ENCODE results near the gene IL20. TPM values are rescaled to one million over a fixed set of nuclear protein-coding genes. Genes with fewer than 3 reads are reported as not detected.

IL20 gene
- total and polyA plus RNA-seq, 2 of the 13 experiments (the other 11 are each of a cell fraction or from before 2014, with no cell fraction given): 0.05 TPM; not detected in 1

- no TSS peak for BruUV-seq (replicated peaks)
- intact Hi-C loops (cut with micrococcal nuclease; ENCODE audit: unreplicated experiment) (no loop called here), in situ Hi-C loops (cut with HindIII; ENCODE audit: extremely low pct_ligation_motif_present, low pct_unique_long_range_greater_than_20kb) (no loop called here)
- Histone ChIP-seq H3K9ac (ENCODE audit: insufficient read depth, low read depth, low read length) (no peak overlapping the region), H3K9me3 (ENCODE audit: low read length) (no peaks in the 10 kb centered on the region), H3K4me1 (ENCODE audit: insufficient read depth, low read length) (no peaks in the 10 kb centered on the region), H3K27me3 (ENCODE audit: control insufficient read depth in 1 of 2, insufficient read depth in 2 of 2, low read length in 2 of 2) (peaks cover under 1 to 24% of the 10 kb centered on the region in 2 experiments; a peak in 3 of 5 replicates), H2AFZ (ENCODE audit: low read length) (no peak overlapping the region), H3K36me3 (replicated peaks in 1 of 2; ENCODE audit: control insufficient read depth in 1 of 2, insufficient read depth in 2 of 2, low read length in 2 of 2) (no peaks in the 10 kb centered on the region), H3K4me3 (replicated peaks in 1 of 3; ENCODE audit: insufficient read depth in 1 of 3, low read depth in 2 of 3, low read length in 3 of 3) (no peak overlapping the region), H3K27ac (ENCODE audit: extremely low read length, insufficient read depth, low read length) (no peak overlapping the region), H3K4me2 (ENCODE audit: low read depth, low read length) (no peak overlapping the region), H3K79me2 (ENCODE audit: insufficient read depth, low read length) (no peaks in the 10 kb centered on the region), H4K20me1 (ENCODE audit: insufficient read depth, low read length) (no peaks in the 10 kb centered on the region)
- DNase-seq (ENCODE audit: low spot score) (no peak), FAIRE-seq (no peak), ATAC-seq (no peak)
- ChIA-PET CTCF (ENCODE audit: low intra/inter-chr PET ratio, low total read pairs) (no interaction called here), POLR2A (no interaction called here)
- WGBS (ENCODE audit: low lambda C conversion rate): 9% methylated on average over 7 of the region's 7 CpGs
- TF ChIP-seq, protein P1, sequence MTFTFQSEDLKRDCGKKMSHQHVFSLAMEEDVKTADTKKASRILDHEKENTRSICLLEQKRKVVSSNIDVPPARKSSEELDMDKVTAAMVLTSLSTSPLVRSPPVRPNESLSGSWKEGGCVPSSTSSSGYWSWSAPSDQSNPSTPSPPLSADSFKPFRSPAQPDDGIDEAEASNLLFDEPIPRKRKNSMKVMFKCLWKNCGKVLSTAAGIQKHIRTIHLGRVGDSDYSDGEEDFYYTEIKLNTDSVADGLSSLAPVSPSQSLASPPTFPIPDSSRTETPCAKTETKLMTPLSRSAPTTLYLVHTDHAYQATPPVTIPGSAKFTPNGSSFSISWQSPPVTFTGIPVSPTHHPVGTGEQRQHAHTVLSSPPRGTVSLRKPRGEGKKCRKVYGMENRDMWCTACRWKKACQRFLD (CRISPR knock-in tag; IDR thresholded peaks at IDR 0.05; ENCODE audit: borderline replicate concordance): no peak
- TF ChIP-seq ADNP (CRISPR knock-in tag; IDR thresholded peaks at IDR 0.05): no peak
- TF ChIP-seq MED13 (CRISPR knock-in tag; IDR thresholded peaks at IDR 0.05): no peak
- no peak for TF ChIP-seq SNAPC2 (CRISPR knock-in tag; IDR thresholded peaks at IDR 0.05)
- no peak for TF ChIP-seq NKX3-1 (CRISPR knock-in tag; IDR thresholded peaks at IDR 0.05)
- TF ChIP-seq BHLHE40 (IDR thresholded peaks at IDR 0.05; ENCODE audit: low read length): no peak
- TF ChIP-seq, protein P2, sequence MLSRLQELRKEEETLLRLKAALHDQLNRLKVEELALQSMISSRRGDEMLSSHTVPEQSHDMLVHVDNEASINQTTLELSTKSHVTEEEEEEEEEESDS (CRISPR knock-in tag; IDR thresholded peaks at IDR 0.05; ENCODE audit: borderline replicate concordance): no peak
- TF ChIP-seq PRMT3 (CRISPR knock-in tag; IDR thresholded peaks at IDR 0.05; ENCODE audit: borderline replicate concordance, low read depth): no peak
- no peak for TF ChIP-seq U2AF1 (optimal IDR thresholded peaks at IDR 0.05; ENCODE audit: low read depth, low read length)
- TF ChIP-seq MAFG (CRISPR knock-in tag; IDR thresholded peaks at IDR 0.05): no peak
- no peak for TF ChIP-seq SP2 (CRISPR knock-in tag; IDR thresholded peaks at IDR 0.05)
These were observed 23.7 kb upstream of the IL20 start for GRCh38 chr1:206841609-206842323.
